Brain pericyte (primary cell): ENCODE measurements around the gene COL26A1.
"Not testable (repeated sequence)": the region's sequence is repeated elsewhere in the genome, so short reads cannot be mapped to it uniquely, and the experiment has no call there.

ENCODE experiments used
- DNase-seq: peaks from one replicate; pipeline ENCODE4 v3.0.0-alpha.2; 2012; ENCODE audit warnings: low read depth, low spot score

Gene COL26A1

GRCh38 chr7:101402081-101402779 lies 39.6 kb downstream of the COL26A1 start:
- DNase-seq: no peak

GRCh38 chr7:101402835-101403234 lies 40.2 kb downstream of the COL26A1 start:
- DNase-seq: no peak

DNA sequence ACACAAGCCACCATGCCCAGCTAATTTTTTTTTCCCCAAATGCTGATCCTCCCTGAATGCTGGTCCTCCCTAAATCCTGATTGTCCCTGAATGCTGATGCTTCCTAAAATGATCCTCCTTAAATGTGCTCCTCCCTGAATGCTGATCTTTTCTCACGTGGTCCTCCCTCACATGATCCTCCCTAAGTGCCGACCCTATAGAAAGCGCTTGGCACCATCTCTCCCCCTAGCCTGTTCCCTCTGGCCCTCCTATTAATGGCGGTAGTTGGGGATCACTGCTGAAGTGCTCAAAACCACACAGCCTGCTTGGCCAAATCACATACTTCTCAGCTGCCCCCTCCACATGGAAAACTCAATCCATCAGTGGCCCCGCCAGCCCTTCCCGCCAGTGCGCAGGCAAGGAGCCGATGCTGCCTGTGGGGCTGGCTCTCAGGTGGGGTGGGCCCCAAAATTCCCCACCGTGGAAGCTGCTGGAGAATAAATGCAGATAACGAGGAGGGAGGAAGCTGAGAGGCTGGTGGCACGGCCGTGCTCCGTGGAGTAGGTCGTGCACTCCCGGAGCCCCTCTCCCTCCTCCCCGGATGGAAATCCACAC lies 42.9 kb downstream of the COL26A1 start:
- DNase-seq: no peak

DNA sequence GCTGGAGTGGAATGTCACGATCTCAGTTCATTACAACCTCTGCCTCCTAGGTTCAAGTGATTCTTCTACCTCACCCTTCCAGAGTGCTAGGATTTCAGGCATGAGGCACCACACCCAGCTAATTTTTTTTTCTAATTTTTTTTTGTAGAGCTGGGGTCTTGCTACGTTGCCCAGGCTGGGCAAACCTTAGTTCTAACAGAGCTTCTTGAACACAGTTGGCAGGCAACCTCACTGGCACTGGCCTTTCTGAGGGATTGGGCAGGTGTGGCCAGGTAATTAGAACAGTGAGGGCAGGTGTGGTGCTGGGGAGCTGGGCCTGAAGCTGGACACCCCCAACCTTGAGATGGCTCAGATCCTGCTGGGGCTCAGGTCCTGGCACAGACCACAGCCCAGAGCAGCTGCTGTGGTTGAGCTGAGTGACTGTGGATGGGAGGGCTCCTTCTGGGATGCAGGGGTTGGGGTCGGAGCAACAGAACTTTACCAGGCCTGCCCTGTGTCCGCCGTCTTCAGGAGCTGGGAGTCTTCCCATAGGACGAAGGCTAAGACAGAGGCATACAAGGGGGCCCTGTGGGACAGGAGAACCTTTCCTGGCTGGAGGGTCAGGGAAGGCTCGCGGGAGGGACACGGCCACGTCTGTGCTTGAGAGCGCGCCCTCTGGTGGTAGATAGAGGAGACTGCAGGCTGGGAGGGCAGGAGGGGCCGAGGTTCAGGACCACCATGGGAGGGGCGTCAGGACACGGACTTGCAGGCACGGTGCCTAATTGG lies 48.2 kb downstream of the COL26A1 start:
- no peak for DNase-seq

GRCh38 chr7:101411508-101411874 lies 48.8 kb downstream of the COL26A1 start:
- no peak for DNase-seq

- no peak for DNase-seq
Measured at GRCh38 chr7:101412976-101413375, 50.3 kb downstream of the COL26A1 start.

DNA sequence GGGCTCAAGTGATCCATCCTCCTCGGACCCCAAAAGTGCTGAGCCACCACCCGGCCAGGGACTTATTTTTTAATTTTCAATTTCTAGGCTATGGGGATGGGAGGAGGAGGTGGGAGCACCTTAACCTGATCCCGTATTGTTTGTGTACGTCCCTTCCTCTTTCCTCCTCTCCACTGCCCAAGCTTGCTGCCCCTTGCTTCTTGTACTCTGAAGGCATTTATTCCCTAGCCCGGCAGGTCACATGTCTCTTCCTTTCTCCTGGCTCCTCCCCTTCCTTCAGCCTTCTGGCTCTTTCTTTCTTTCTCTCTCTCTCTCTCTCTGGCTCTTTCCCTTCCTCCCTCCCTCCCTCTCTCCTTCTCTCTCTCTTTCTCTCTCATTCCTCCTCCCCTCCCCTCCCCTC lies 56.0 kb downstream of the COL26A1 start:
- DNase-seq: no peak

DNA sequence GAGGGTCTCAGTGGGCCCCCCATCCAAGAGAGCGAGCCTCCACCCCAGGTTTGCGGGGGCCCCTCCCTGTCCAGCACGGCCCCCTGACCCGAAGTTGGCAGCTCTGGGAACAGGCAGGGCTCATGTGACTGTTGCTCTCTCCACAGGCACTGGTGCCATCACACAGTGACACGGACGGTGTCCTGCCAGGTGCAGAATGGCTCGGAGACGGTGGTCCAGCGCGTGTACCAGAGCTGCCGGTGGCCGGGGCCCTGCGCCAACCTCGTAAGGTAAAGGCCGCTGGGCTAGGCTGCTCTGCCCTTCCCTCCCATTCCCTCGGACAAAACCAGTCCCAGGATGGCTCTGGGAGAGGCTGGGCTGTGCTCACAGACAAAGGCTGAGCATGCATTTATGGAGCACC lies 57.2 kb downstream of the COL26A1 start:
- no peak for DNase-seq

DNA sequence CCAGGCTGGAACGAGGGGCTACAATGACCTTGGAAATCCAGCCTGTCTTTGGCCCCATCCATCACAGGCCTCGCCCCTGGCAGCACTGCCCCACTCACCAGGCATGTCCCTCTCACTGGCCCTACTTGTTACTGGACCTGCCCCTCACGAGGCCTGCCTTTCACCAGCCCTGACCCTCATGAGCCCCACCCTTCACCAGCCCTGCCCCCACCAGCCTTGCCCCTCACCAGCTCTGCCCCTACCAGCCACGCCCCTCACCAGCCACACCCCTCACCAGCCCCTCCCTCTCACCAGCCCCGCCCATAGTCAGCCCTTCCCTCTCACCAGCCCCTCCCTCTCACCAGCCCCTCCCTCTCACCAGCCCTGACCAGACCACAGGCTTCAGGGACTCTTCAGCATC lies 57.8 kb downstream of the COL26A1 start:
- DNase-seq: no peak

- no peak for DNase-seq
Measured at GRCh38 chr7:101422356-101423195, 59.9 kb downstream of the COL26A1 start.

- DNase-seq: no peak
Measured at GRCh38 chr7:101426303-101427011, 63.8 kb downstream of the COL26A1 start.

DNA sequence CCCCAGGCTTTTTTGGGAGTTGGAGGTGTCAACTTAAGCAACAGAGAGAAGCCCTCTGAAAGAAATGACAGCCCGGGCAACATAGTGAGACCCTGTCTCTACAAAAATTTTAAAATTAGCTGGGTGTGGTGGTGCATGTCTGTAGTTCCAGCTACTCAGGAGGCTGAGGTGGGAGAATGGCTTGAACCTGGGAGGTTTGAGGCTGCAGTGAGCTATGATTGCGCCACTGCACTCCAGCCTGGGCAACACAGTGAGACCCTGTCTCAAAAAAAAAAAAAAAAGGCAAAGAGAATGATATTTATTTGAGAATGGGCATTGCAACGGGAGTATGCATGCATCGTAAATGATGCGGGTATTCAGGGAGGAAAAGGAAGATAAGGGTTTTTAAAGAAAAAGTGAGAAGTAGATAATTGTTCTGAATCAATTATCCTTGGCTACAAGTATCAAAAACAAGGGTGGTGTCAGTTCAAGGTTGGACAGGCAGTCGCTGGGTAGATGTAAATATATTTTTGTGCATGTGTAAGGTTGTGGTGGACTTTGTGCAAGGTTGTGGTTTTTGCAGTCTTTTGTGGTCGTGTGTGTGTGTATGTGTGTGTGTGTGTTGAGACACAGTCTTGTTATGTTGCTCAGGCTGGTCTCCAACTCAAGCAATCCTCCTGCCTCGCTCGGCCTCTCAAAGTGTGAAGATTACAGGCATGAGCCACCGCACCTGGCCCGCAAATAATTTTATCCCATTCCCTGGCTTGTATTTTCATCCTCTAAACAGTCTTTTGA lies 65.6 kb downstream of the COL26A1 start:
- no peak for DNase-seq

DNA sequence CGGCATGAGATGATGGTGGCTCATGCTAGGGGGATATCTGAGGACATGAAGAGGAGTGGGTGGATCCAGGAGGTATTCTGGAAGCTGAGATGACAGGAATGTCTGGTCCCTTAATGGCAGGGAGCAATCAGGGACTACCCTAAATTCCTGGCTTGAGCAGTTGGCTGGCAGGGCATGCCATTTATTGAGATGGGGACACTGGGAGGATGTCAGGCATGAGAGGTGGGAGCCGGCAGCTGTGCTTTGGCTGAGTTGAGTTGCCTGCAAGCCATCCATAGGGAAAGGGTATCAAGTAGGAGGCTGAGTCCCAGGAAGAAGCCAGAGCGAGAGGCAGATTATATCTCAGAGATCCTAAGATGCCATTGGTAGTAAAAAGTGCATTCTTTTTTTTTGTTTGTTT lies 69.6 kb downstream of the COL26A1 start:
- DNase-seq: no peak

- DNase-seq: no peak
Measured at GRCh38 chr7:101433688-101434087, 71.0 kb downstream of the COL26A1 start.

- not testable (repeated sequence) for DNase-seq
Measured at GRCh38 chr7:101434155-101434554, 71.5 kb downstream of the COL26A1 start.

DNA sequence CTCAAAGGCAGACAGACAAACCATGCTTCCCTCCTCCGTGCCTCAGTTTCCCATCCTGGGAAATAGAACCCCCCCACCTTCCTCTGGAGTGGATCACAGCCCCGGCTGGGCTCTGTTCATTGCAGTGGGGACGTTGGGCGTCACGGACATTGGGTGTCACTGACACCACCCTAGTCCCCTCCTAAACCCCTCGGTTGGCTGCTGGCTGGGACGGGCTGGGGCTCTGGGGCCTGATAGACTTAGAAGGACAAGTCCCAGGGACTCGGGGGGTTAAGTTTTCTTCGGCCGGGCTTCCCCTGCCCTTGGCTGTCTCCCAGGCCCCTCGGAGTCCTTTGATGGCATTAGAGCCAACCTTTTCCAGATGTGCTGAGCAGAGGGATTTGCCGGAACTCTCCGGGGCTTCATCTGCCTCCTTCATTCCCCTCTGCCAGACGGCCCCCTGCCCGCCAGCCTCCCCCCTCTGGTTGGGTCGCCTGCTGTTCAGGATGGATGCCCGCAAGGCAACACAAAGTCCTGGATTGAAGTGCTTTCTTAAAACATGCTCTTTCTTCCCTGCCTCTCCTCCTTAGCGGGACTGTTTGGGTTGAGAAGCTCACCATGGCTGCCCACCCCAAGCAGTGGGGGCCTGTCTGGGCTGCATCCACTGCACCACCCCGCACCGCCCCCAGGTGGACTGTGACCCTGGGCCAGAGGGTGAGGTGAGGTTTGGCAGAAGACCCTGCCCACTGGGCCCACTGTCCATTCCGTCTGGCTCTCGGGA lies 73.0 kb downstream of the COL26A1 start:
- DNase-seq: no peak

DNA sequence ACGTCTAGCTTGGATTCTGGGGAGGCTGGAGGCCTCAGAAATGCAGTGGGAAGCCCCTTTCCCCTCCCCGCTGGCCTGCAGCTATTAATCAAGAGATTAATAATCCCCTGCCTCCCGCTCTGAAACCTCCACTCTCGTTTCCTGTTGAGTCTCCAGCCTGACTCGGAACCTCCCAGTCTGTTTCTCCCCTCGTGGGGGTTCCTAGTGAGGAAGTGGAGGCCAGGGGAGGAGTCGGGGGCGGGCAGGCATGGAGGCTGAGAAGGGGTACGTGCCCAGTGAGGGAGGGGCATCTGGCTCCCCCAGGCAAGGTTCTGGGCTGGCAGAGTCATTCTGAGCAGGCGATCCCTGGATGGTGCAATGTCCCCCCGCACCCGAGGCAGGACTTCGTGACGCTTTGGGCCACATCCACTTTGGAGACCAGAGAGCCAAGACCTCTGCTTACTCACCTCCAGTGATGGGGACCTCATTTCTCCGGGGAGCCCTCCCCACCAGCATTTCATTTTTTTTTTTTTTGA lies 73.6 kb downstream of the COL26A1 start:
- DNase-seq: no peak

DNA sequence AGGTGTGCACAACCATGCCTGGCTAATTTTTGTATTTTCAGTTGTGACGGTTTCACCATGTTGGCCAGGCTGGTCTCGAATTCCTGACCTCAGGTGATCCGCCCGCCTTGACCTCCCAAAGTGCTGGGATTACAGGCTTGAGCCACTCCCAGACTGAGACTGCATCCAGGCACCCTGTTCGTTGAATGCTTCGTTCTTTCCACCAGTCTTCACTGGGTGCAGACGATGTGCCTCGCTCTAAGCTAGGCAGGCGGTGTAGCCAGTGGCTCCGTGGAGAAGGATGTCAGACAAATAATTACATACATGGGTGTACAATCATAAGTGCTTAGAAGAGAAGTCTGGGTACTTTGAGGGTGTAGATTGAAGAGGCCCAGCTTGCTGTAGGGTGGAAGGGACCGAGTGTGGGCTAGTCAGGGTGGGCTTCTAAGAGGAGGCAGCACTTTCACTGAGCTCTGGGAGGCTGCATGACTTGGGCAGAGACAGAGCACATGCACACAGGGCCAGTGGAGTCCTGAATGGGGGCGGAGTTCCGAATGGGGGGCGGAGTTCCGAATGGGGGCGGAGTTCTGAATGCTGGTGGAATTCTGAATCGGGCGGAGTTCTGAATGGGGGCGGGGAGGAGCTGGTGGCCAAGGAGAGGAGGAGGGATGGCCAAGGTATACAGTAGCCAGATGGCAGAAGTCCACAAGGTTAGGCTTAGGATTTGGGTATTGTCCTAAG lies 74.3 kb downstream of the COL26A1 start:
- no peak for DNase-seq

GRCh38 chr7:101441890-101442289 lies 79.2 kb downstream of the COL26A1 start:
- DNase-seq: no peak
